Measurements from ENCODE around the gene HSD11B2. TPM values are rescaled to one million over a fixed set of nuclear protein-coding genes. Genes with fewer than 3 reads are reported as not detected.

Gene HSD11B2
- total RNA-seq, 1 donor from 2014 or later, result 1.7 TPM

GRCh38 chr16:67396159-67397035, 34.5 kb upstream of the HSD11B2 start:
- peak; percentile 76 for DNase-seq (ENCODE audit: low read depth)

GRCh38 chr16:67397036-67397801, 33.7 kb upstream of the HSD11B2 start:
- DNase-seq (ENCODE audit: low read depth), result no peak

GRCh38 chr16:67397812-67398545, 32.9 kb upstream of the HSD11B2 start:
- no peak for DNase-seq (ENCODE audit: low read depth)

GRCh38 chr16:67398546-67399217, 32.2 kb upstream of the HSD11B2 start:
- no peak for DNase-seq (ENCODE audit: low read depth)

GRCh38 chr16:67399218-67399733, 31.6 kb upstream of the HSD11B2 start:
- DNase-seq (ENCODE audit: low read depth), result no peak

- no peak for DNase-seq (ENCODE audit: low read depth)
Observed at GRCh38 chr16:67399749-67400704, 30.9 kb upstream of the HSD11B2 start.

- DNase-seq (ENCODE audit: low read depth), result no peak
Observed at GRCh38 chr16:67400901-67401300, 30.0 kb upstream of the HSD11B2 start.

- DNase-seq (ENCODE audit: low read depth), result no peak
Observed at GRCh38 chr16:67403976-67404555, 26.9 kb upstream of the HSD11B2 start.

- peak; percentile 76 for DNase-seq (ENCODE audit: low read depth)
Observed at GRCh38 chr16:67404740-67405226, 26.1 kb upstream of the HSD11B2 start.

- no peak for DNase-seq (ENCODE audit: low read depth)
Observed at GRCh38 chr16:67405336-67405735, 25.6 kb upstream of the HSD11B2 start.

GRCh38 chr16:67406111-67406971, 24.6 kb upstream of the HSD11B2 start:
- DNase-seq (ENCODE audit: low read depth), result no peak

GRCh38 chr16:67407176-67407787, 23.6 kb upstream of the HSD11B2 start:
- no peak for DNase-seq (ENCODE audit: low read depth)

- DNase-seq (ENCODE audit: low read depth), result no peak
Observed at GRCh38 chr16:67407788-67408452, 23.0 kb upstream of the HSD11B2 start.

GRCh38 chr16:67409631-67410030, 21.3 kb upstream of the HSD11B2 start:
- DNase-seq (ENCODE audit: low read depth), result no peak

- DNase-seq (ENCODE audit: low read depth), result no peak
Observed at GRCh38 chr16:67411339-67411738, 19.6 kb upstream of the HSD11B2 start.

GRCh38 chr16:67412294-67412693, 18.6 kb upstream of the HSD11B2 start:
- DNase-seq (ENCODE audit: low read depth), result no peak

Measured in renal cortical epithelial cell (primary cell).